ENCODE results near the gene CASP5.

GRCh38 chr11:104973616-104974015 is 49.4 kb downstream of the CASP5 start:
- TF ChIP-seq CTCF (IDR thresholded peaks at IDR 0.05) = no peak
- TF ChIP-seq POLR2A (IDR thresholded peaks at IDR 0.05) = no peak
- no peak for TF ChIP-seq EP300 (IDR thresholded peaks at IDR 0.05)
